RWPE1 (cell line): Measurements from ENCODE around the gene TBL2.
A peak's percentile ranks its signal among the peaks of the same experiment; 100 is the strongest.
"Not testable (repeated sequence)": the region's sequence is repeated elsewhere in the genome, so short reads cannot be mapped to it uniquely, and the experiment has no call there.

Experiments
- CTCF ChIA-PET: fragments of 350-600 bp; sonication (Branson Sonifier 250); formaldehyde crosslinking; extraction: SDS; loops from one replicate; lab custom pipeline; 2021; lab: Yijun Ruan, JAX
- POLR2A ChIA-PET: fragments of 400-600 bp; formaldehyde crosslinking; extraction: SDS; loops from one replicate; lab custom pipeline; 2020; ENCODE audit warnings: antibody characterized with exemption; ENCODE audit not compliant: low non-redundant PET; lab: Yijun Ruan, JAX
- DNase-seq: peaks from one replicate; pipeline ENCODE4 v3.0.0; 2012; ENCODE audit warnings: low spot score
- H3K27ac ChIP-seq: fragments of 450-650 bp; 2 replicates; pipeline ENCODE4 v1.5.1; 2017
- TF ChIP-seq, protein P1 (sequence below): fragments of 450-650 bp; conservative IDR thresholded peaks from 2 replicates; pipeline ENCODE4 v1.5.1; 2017; ENCODE audit warnings: low read depth, mild to moderate bottlenecking

The TBL2 gene

GRCh38 chr7:73596191-73597065 is 18.0 kb upstream of the TBL2 start:
- ChIA-PET CTCF (interaction anchor here (2.0 kb wide), 1 partner anchor 10 kb away, joined by 8 read pairs; no protein-coding TSS in a partner anchor), POLR2A (no interaction called here)

DNA sequence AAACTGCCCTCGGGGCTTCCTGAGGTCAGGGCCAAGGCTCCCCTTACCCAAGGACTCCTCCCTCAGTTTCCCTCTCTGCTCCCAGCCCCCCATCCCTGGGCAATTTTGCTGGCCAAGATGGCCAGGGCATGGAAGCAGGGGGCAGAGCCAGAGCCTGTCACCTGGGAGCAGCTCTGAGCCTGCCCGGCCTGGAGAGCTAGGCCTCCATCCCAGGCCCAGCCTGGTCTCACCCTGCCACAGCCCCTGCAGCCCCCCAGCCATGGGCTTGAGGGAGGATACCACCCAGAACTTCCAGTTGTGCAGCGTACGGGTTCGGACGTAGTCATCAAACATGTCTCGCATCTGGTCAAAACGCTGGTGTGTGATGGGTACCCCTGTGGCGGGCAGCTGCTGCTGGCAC is 17.0 kb upstream of the TBL2 start:
- no peak for DNase-seq
- TF ChIP-seq, protein P1, sequence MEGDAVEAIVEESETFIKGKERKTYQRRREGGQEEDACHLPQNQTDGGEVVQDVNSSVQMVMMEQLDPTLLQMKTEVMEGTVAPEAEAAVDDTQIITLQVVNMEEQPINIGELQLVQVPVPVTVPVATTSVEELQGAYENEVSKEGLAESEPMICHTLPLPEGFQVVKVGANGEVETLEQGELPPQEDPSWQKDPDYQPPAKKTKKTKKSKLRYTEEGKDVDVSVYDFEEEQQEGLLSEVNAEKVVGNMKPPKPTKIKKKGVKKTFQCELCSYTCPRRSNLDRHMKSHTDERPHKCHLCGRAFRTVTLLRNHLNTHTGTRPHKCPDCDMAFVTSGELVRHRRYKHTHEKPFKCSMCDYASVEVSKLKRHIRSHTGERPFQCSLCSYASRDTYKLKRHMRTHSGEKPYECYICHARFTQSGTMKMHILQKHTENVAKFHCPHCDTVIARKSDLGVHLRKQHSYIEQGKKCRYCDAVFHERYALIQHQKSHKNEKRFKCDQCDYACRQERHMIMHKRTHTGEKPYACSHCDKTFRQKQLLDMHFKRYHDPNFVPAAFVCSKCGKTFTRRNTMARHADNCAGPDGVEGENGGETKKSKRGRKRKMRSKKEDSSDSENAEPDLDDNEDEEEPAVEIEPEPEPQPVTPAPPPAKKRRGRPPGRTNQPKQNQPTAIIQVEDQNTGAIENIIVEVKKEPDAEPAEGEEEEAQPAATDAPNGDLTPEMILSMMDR, result no peak
- H3K27ac ChIP-seq, result no peak overlapping the region
- ChIA-PET CTCF (interaction anchor here (0.7 kb wide), 2 partner anchors 12 to 108 kb away, joined by 4 read pairs; no protein-coding TSS in a partner anchor), POLR2A (interaction anchor here (0.7 kb wide), 1 partner anchor 10 kb away, joined by 3 read pairs; no protein-coding TSS in a partner anchor)

More at GRCh38 chr7:73596191-73597065, 18.0 kb upstream of the TBL2 start:
- H3K27ac ChIP-seq, result no peak overlapping the region
- DNase-seq, result no peak
- TF ChIP-seq, protein P1, result no peak

DNA sequence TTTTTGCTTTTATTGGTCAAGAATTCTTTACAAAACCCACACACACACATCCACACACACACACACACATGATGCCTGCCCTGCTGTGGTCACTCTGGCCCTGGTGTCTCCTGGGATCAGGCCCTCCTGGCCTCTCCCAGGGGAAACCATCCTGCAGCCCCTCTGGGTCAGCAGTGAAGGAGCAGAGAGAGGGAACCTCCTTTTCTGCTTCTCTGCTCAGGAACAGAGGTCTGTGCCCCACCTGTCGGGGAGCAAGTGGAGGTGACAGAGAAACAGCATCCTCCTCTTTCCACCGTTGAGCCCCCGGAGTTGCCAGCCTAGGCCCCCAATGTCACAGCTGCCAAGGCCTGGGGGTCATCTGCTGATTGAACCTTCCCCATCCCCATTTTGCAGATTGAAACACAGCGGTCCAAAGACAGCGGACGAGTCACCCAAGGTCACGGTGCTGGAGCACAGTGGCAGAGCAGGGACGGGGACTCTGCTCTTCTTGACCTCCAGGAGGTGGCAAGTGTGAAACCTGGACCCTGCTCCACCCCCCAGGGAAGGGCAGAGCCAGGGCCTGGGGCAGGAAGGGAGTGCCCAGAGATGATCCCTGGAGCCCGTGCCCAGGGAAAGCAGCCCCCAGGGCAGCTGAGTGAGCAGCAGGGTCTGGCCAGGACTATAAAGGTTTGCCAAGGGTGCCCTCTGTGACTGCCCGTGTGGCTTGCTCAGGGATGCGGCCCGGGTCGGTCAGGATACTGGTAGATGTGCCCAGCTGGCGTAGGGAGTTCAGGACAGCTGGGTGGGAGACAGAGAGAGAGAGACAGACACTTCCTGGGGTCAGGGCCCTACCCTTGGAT is 15.0 kb upstream of the TBL2 start:
- no peak for DNase-seq
- ChIA-PET POLR2A (no interaction called here), CTCF (no interaction called here)
- TF ChIP-seq, protein P1, result no peak
- H3K27ac ChIP-seq, result peak overlapping the region; percentile 21; the same call in 1 of the 2 replicates

GRCh38 chr7:73586911-73587310 is 8.5 kb upstream of the TBL2 start:
- TF ChIP-seq, protein P1, result no peak
- no peak for DNase-seq
- ChIA-PET POLR2A (no interaction called here), CTCF (no interaction called here)
- no peak overlapping the region for H3K27ac ChIP-seq

DNA sequence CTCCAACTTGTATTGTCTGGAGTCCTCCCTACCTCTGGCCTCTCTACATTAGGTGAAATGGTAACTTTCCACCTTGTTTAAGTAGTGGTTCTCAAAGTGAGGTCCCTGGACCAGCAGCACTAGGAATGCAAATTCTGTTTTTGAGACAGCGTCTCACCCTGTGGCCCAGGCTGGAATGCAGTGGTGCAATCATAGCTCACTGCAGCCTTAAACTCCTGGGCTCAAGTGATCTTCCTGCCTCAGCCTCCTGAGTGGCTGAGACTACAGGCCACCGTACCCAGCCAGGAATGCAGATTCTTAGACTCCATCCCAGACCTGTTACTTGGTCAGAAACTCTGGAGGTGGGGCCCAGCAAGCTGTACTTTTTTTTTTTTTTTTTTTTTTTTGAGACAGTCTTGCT is 6.8 kb upstream of the TBL2 start:
- ChIA-PET POLR2A (no interaction called here), CTCF (interaction anchor here (0.7 to 1.4 kb wide), 2 partner anchors 22 to 117 kb away, joined by 4 to 7 read pairs; no protein-coding TSS in a partner anchor)
- TF ChIP-seq, protein P1, result no peak
- no peak for DNase-seq
- H3K27ac ChIP-seq, result no peak overlapping the region

DNA sequence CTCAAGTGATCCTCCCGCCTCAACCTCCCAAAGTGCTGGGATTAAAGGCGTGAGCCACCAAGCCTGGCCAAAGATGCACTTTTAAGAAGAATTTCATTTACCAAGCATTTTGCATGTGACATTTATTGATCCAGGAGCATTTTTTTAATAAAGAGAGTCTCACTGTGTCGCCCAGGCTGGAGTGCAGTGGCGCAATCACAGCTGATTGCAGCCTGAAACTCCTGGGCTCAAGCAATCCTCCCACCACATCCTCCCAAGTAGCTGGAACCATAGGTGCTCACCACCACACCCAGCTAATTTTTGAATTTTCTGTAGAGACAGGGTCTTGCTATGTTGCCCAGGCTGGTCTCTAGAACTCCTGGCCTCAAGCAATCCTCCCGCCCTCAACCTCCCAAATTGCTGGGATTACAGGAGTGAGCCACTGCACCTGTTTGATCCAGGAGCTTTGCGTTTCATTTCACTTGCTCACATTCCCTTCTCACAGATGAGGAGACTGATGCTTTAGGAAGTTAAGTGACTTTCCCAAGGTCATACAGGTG is 4.4 kb upstream of the TBL2 start:
- ChIA-PET POLR2A (no interaction called here), CTCF (interaction anchor here (0.6 to 1.1 kb wide), 2 partner anchors 16 to 152 kb away, joined by 3 read pairs; no protein-coding TSS in a partner anchor)
- TF ChIP-seq, protein P1, result no peak
- H3K27ac ChIP-seq, result no peak overlapping the region
- no peak for DNase-seq

GRCh38 chr7:73581006-73581405 is 2.6 kb upstream of the TBL2 start:
- H3K27ac ChIP-seq, CTCF ChIA-PET, DNase-seq, POLR2A ChIA-PET: not testable (repeated sequence)
